HepG2 (cell line): Measurements from ENCODE around the gene ORC2. TPM values are rescaled to one million over a fixed set of nuclear protein-coding genes. Genes with fewer than 3 reads are reported as not detected.
A peak's percentile ranks its signal among the peaks of the same experiment; 100 is the strongest.

ENCODE experiments used
- ARID4A ChIP-seq: sonication (generic); formaldehyde crosslinking; IDR thresholded peaks from 2 replicates; pipeline ENCODE4 v1.5.0; 2020; ENCODE audit warnings: mild to moderate bottlenecking, missing genetic modification reagents, borderline replicate concordance
- BORCS8-MEF2B ChIP-seq: sonication (generic); formaldehyde crosslinking; IDR thresholded peaks from 2 replicates; pipeline ENCODE4 v1.8.0; 2022; ENCODE audit warnings: mild to moderate bottlenecking, missing genetic modification reagents
- GATAD1 ChIP-seq: IDR thresholded peaks from 2 replicates; pipeline ENCODE4 v1.6.1; 2016; ENCODE audit warnings: missing genetic modification reagents, missing compliant biosample characterization
- HIVEP1 ChIP-seq: sonication (generic); formaldehyde crosslinking; IDR thresholded peaks from 2 replicates; pipeline ENCODE4 v1.4.0; 2020; ENCODE audit warnings: mild to moderate bottlenecking, missing genetic modification reagents
- KLF15 ChIP-seq: sonication (generic); formaldehyde crosslinking; IDR thresholded peaks from 2 replicates; pipeline ENCODE4 v1.8.1; 2023; ENCODE audit warnings: borderline replicate concordance, mild to moderate bottlenecking, inconsistent platforms, missing genetic modification reagents, mixed read lengths
- NR2F1 ChIP-seq, 2 experiments: fragments of 450-650 bp in 1 of 2; formaldehyde crosslinking in 1 of 2; IDR thresholded peaks; 2 replicates each; pipeline versions ENCODE4 v1.5.0 to v1.6.1; 2016 to 2020; ENCODE audit warnings: mild to moderate bottlenecking in 1 of 2, missing compliant biosample characterization in 1 of 2, missing genetic modification reagents in 1 of 2, moderate library complexity in 1 of 2
- RXRA ChIP-seq: sonication (generic); formaldehyde crosslinking; IDR thresholded peaks from 2 replicates; pipeline ENCODE4 v1.5.1; 2020; ENCODE audit warnings: missing genetic modification reagents
- SETDB1 ChIP-seq: sonication (generic); formaldehyde crosslinking; IDR thresholded peaks from 2 replicates; pipeline ENCODE4 v1.5.1; 2020; ENCODE audit warnings: missing genetic modification reagents, mild to moderate bottlenecking, borderline replicate concordance
- SNAPC2 ChIP-seq: sonication (generic); formaldehyde crosslinking; IDR thresholded peaks from 2 replicates; pipeline ENCODE4 v1.8.1; 2022; ENCODE audit warnings: mild to moderate bottlenecking, missing genetic modification reagents
- ZFP36L1 ChIP-seq: sonication (generic); formaldehyde crosslinking; IDR thresholded peaks from 2 replicates; pipeline ENCODE4 v1.8.0; 2022; ENCODE audit warnings: mild to moderate bottlenecking, missing genetic modification reagents, moderate library complexity
- ZFP41 ChIP-seq: sonication (generic); formaldehyde crosslinking; IDR thresholded peaks from 2 replicates; pipeline ENCODE4 v1.4.0; 2020; ENCODE audit warnings: mild to moderate bottlenecking, missing genetic modification reagents, borderline replicate concordance
- ZNF281 ChIP-seq: sonication (generic); formaldehyde crosslinking; IDR thresholded peaks from 2 replicates; pipeline ENCODE4 v1.4.0; 2020; ENCODE audit warnings: missing genetic modification reagents, borderline replicate concordance
- ZNF337 ChIP-seq: sonication (generic); formaldehyde crosslinking; IDR thresholded peaks from 2 replicates; pipeline ENCODE4 v1.5.1; 2020; ENCODE audit warnings: missing genetic modification reagents, low read depth, mild to moderate bottlenecking, borderline replicate concordance
- ZNF432 ChIP-seq: sonication (generic); formaldehyde crosslinking; IDR thresholded peaks from 2 replicates; pipeline ENCODE4 v1.5.0; 2020; ENCODE audit warnings: missing genetic modification reagents, mild to moderate bottlenecking, borderline replicate concordance
- ZNF557 ChIP-seq: sonication (generic); formaldehyde crosslinking; IDR thresholded peaks from 2 replicates; pipeline ENCODE4 v1.4.0; 2020; ENCODE audit warnings: missing genetic modification reagents
- ZNF747 ChIP-seq: sonication (generic); formaldehyde crosslinking; IDR thresholded peaks from 2 replicates; pipeline ENCODE4 v1.8.1; 2023; ENCODE audit warnings: missing genetic modification reagents, mild to moderate bottlenecking, borderline replicate concordance
- polyA plus RNA-seq, 8 experiments: library from polyadenylated mRNA; depleted of rRNA in 3 of 8; stranded (reverse) in 7 of 8; unstranded in 1 of 8; fragments of >200 nt; fragmentation: Illumina TruSeq in 4 of 8; extraction: Trizol in 4 of 8; gene quantifications; 2 replicates each; pipeline versions ENCODE4 v1.2.1 to v1.2.3, GENCODE V29; 2011 to 2016; ENCODE audit warnings: low read depth in 4 of 8, missing spikeins in 1 of 8, mixed read lengths in 1 of 8; ENCODE audit not compliant: insufficient read depth in 1 of 8
- total RNA-seq, 5 experiments: library from RNA; depleted of rRNA; stranded (reverse); fragments of >200 nt; fragmentation: Illumina TruSeq; extraction: Trizol; gene quantifications; 2 replicates each; pipeline ENCODE4 v1.2.3, GENCODE V29; 2016; ENCODE audit warnings: low read depth in 1 of 5
- TF ChIP-seq, protein P1 (sequence below): IDR thresholded peaks from 2 replicates; pipeline ENCODE4 v1.4.0; 2020; ENCODE audit warnings: mild to moderate bottlenecking, missing genetic modification reagents

ORC2 gene
- total and polyA plus RNA-seq, 2 of the 13 experiments (the other 11 are each of a cell fraction or from before 2014, with no cell fraction given) = 19.3 to 73.5 TPM

GRCh38 chr2:200963124-200963917, at the start of gene ORC2 (continued):
- TF ChIP-seq NR2F1 (CRISPR knock-in tag; IDR thresholded peaks at IDR 0.05) (peak; percentile 14 to 39; a peak in 1 of 4 replicates), BORCS8-MEF2B (peak; percentile 97), KLF15 (CRISPR knock-in tag) (peak; percentile 93), ARID4A (CRISPR knock-in tag) (peak; percentile 98), SETDB1 (CRISPR knock-in tag) (0 out of 2 replicates have a peak, but pooled peaks have one; percentile 39), ZNF747 (CRISPR knock-in tag) (peak; percentile 91), ZNF432 (CRISPR knock-in tag) (no peak), ZFP36L1 (CRISPR knock-in tag) (peak; percentile 86), ZNF557 (CRISPR knock-in tag) (peak; percentile 93; the same call in 1 of the 2 replicates), RXRA (CRISPR knock-in tag) (peak; percentile 88; the same call in 1 of the 2 replicates), ZNF281 (CRISPR knock-in tag) (peak; percentile 98), ZNF337 (CRISPR knock-in tag) (peak; percentile 95; the same call in 1 of the 2 replicates), HIVEP1 (CRISPR knock-in tag) (peak; percentile 86), ZFP41 (CRISPR knock-in tag) (peak; percentile 85; the same call in 1 of the 2 replicates), SNAPC2 (CRISPR knock-in tag) (peak; percentile 92), GATAD1 (CRISPR knock-in tag) (peak; percentile 86)
- TF ChIP-seq, protein P1, sequence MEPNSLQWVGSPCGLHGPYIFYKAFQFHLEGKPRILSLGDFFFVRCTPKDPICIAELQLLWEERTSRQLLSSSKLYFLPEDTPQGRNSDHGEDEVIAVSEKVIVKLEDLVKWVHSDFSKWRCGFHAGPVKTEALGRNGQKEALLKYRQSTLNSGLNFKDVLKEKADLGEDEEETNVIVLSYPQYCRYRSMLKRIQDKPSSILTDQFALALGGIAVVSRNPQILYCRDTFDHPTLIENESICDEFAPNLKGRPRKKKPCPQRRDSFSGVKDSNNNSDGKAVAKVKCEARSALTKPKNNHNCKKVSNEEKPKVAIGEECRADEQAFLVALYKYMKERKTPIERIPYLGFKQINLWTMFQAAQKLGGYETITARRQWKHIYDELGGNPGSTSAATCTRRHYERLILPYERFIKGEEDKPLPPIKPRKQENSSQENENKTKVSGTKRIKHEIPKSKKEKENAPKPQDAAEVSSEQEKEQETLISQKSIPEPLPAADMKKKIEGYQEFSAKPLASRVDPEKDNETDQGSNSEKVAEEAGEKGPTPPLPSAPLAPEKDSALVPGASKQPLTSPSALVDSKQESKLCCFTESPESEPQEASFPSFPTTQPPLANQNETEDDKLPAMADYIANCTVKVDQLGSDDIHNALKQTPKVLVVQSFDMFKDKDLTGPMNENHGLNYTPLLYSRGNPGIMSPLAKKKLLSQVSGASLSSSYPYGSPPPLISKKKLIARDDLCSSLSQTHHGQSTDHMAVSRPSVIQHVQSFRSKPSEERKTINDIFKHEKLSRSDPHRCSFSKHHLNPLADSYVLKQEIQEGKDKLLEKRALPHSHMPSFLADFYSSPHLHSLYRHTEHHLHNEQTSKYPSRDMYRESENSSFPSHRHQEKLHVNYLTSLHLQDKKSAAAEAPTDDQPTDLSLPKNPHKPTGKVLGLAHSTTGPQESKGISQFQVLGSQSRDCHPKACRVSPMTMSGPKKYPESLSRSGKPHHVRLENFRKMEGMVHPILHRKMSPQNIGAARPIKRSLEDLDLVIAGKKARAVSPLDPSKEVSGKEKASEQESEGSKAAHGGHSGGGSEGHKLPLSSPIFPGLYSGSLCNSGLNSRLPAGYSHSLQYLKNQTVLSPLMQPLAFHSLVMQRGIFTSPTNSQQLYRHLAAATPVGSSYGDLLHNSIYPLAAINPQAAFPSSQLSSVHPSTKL (CRISPR knock-in tag) = peak; percentile 48
